Trophoblast cell (in vitro differentiated cells and primary cell): ENCODE data around the gene GABRA4.

ENCODE experiments used
- DNase-seq, 2 donors: peaks; one replicate each; pipeline ENCODE4 v3.0.0-alpha.2; 2016
- H2AFZ ChIP-seq: 2 replicates; pipeline ENCODE4 v1.6.1; 2013; ENCODE audit warnings: low read length, moderate library complexity, mild to moderate bottlenecking; ENCODE audit not compliant: insufficient read depth, poor library complexity
- H2AK5ac ChIP-seq: 2 replicates; pipeline ENCODE4 v1.6.1; 2013; ENCODE audit warnings: mild to moderate bottlenecking, low read length
- H2BK120ac ChIP-seq: 2 replicates; pipeline ENCODE4 v1.6.1; 2013; ENCODE audit warnings: low read length, mild to moderate bottlenecking, moderate library complexity; ENCODE audit not compliant: insufficient read depth, poor library complexity
- H2BK12ac ChIP-seq: 2 replicates; pipeline ENCODE4 v1.6.1; 2013; ENCODE audit warnings: mild to moderate bottlenecking, low read length, moderate library complexity
- H2BK5ac ChIP-seq: 2 replicates; pipeline ENCODE4 v1.6.1; 2013; ENCODE audit warnings: low read length, low read depth, moderate library complexity, mild to moderate bottlenecking; ENCODE audit not compliant: poor library complexity
- H3K14ac ChIP-seq: 2 replicates; pipeline ENCODE4 v1.6.1; 2013; ENCODE audit warnings: mild to moderate bottlenecking, low read length
- H3K18ac ChIP-seq: 2 replicates; pipeline ENCODE4 v1.6.1; 2013; ENCODE audit warnings: mild to moderate bottlenecking, low read length
- H3K23ac ChIP-seq: 2 replicates; pipeline ENCODE4 v1.6.1; 2013; ENCODE audit warnings: low read length
- H3K27ac ChIP-seq: 2 replicates; pipeline ENCODE4 v1.5.1; 2013; ENCODE audit warnings: low read depth, mild to moderate bottlenecking, inconsistent platforms, low read length, moderate library complexity
- H3K27me3 ChIP-seq: 2 replicates; pipeline ENCODE4 v1.6.1; 2013; ENCODE audit warnings: inconsistent platforms, mild to moderate bottlenecking, low read length, moderate library complexity; ENCODE audit not compliant: insufficient read depth
- H3K36me3 ChIP-seq, 2 experiments: 1 replicate in 1 of 2; 2 replicates in 1 of 2; pipeline ENCODE4 v1.6.1; 2013; ENCODE audit warnings: low read length in 2 of 2, mild to moderate bottlenecking in 2 of 2, moderate library complexity in 1 of 2; ENCODE audit not compliant: insufficient read depth in 2 of 2, control insufficient read depth in 1 of 2
- H3K4ac ChIP-seq: 2 replicates; pipeline ENCODE4 v1.6.1; 2013; ENCODE audit warnings: low read depth, mild to moderate bottlenecking, low read length, moderate library complexity
- H3K4me1 ChIP-seq, 2 experiments: 1 replicate in 1 of 2; 2 replicates in 1 of 2; pipeline ENCODE4 v1.6.1; 2013; ENCODE audit warnings: low read length in 2 of 2, mild to moderate bottlenecking in 2 of 2, moderate library complexity in 1 of 2; ENCODE audit not compliant: insufficient read depth in 2 of 2, control insufficient read depth in 1 of 2
- H3K4me2 ChIP-seq: 2 replicates; pipeline ENCODE4 v1.6.1; 2013; ENCODE audit warnings: inconsistent platforms, mild to moderate bottlenecking, low read length, moderate library complexity
- H3K4me3 ChIP-seq: 2 replicates; pipeline ENCODE4 v1.5.1; 2013; ENCODE audit warnings: mild to moderate bottlenecking, low read depth, low read length, inconsistent platforms
- H3K79me1 ChIP-seq: one replicate; pipeline ENCODE4 v1.6.1; 2013; ENCODE audit warnings: low read length
- H3K79me2 ChIP-seq: 2 replicates; pipeline ENCODE4 v1.6.1; 2013; ENCODE audit warnings: low read length, mild to moderate bottlenecking; ENCODE audit not compliant: control insufficient read depth, insufficient read depth, poor library complexity
- H3K9ac ChIP-seq: 2 replicates; pipeline ENCODE4 v1.6.1; 2013; ENCODE audit warnings: mild to moderate bottlenecking, low read length
- H3K9me3 ChIP-seq: 2 replicates; pipeline ENCODE4 v1.6.1; 2013; ENCODE audit warnings: low read depth, mild to moderate bottlenecking, control low read depth, inconsistent platforms, low read length; ENCODE audit not compliant: insufficient read depth
- H4K12ac ChIP-seq: 2 replicates; pipeline ENCODE4 v1.6.1; 2013; ENCODE audit warnings: low read depth, mild to moderate bottlenecking, low read length, moderate library complexity
- H4K8ac ChIP-seq: 2 replicates; pipeline ENCODE4 v1.6.1; 2013; ENCODE audit warnings: low read depth, mild to moderate bottlenecking, low read length, moderate library complexity
- H4K91ac ChIP-seq: one replicate; pipeline ENCODE4 v1.6.1; 2013; ENCODE audit warnings: low read depth, mild to moderate bottlenecking, low read length, moderate library complexity
- WGBS: extraction: QIAGEN DNeasy Blood & Tissue Kit; methylation state at CpG from one replicate; pipeline ENCODE4 v1.1.7; 2013; ENCODE audit warnings: missing lambda C conversion rate; ENCODE audit not compliant: insufficient read length, insufficient coverage; ENCODE audit errors: extremely low coverage; 5-methylcytosine and 5-hydroxymethylcytosine counted together

Gene GABRA4

GRCh38 chr4:46924789-46925529 lies 68.4 kb downstream of the GABRA4 start:
- no peak overlapping the region for H3K18ac ChIP-seq
- H3K4ac ChIP-seq: no peak overlapping the region
- no peaks in the 10 kb centered on the region for H3K27me3 ChIP-seq
- no peak for DNase-seq
- no peak overlapping the region for H3K4me2 ChIP-seq
- no peaks in the 10 kb centered on the region for H3K36me3 ChIP-seq
- H3K27ac ChIP-seq: no peak overlapping the region
- no peak overlapping the region for H4K91ac ChIP-seq
- no peaks in the 10 kb centered on the region for H3K4me1 ChIP-seq
- H3K9ac ChIP-seq: no peak overlapping the region
- H2BK120ac ChIP-seq: no peak overlapping the region
- H2AFZ ChIP-seq: no peak overlapping the region
- no peaks in the 10 kb centered on the region for H3K79me1 ChIP-seq
- no peak overlapping the region for H4K12ac ChIP-seq
- H2BK5ac ChIP-seq: no peak overlapping the region
- H3K23ac ChIP-seq: no peak overlapping the region
- no peak overlapping the region for H2AK5ac ChIP-seq
- no peaks in the 10 kb centered on the region for H3K9me3 ChIP-seq
- no peak overlapping the region for H3K4me3 ChIP-seq
- no peak overlapping the region for H4K8ac ChIP-seq
- H3K14ac ChIP-seq: no peak overlapping the region
- H2BK12ac ChIP-seq: no peak overlapping the region
- H3K79me2 ChIP-seq: no peaks in the 10 kb centered on the region

DNA sequence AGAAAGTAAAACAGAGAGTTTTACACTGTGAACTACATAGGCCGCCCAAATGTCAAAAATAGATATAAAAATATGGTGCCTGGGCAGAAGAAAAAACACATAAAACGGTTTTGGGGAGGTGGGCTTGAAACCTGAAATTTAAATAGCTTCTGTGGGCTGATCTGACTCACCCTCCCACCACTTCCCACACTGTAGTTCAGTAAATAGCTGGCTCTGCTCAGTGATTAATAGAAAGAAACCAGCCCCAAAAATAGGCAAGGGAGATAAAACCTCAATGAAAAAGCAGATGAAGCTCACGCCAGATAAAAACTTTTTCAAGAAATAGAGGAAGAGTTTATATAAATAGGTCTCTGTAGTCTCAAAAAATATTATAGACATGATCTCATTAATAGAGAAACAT lies 71.2 kb downstream of the GABRA4 start:
- Histone ChIP-seq H4K91ac (no peak overlapping the region), H3K79me1 (no peaks in the 10 kb centered on the region), H4K12ac (no peak overlapping the region), H3K9ac (no peak overlapping the region), H3K9me3 (no peaks in the 10 kb centered on the region), H3K27me3 (no peaks in the 10 kb centered on the region), H4K8ac (no peak overlapping the region), H2BK5ac (no peak overlapping the region), H3K14ac (no peak overlapping the region), H3K36me3 (no peaks in the 10 kb centered on the region), H3K4me2 (no peak overlapping the region), H2BK12ac (no peak overlapping the region), H3K4me1 (no peaks in the 10 kb centered on the region), H2AFZ (no peak overlapping the region), H2AK5ac (no peak overlapping the region), H3K23ac (no peak overlapping the region), H3K4ac (no peak overlapping the region), H3K79me2 (no peaks in the 10 kb centered on the region), H2BK120ac (no peak overlapping the region), H3K18ac (no peak overlapping the region), H3K27ac (no peak overlapping the region), H3K4me3 (no peak overlapping the region)
- no peak for DNase-seq
- no CpG with 5 or more reads among the region's 3 CpGs for WGBS

DNA sequence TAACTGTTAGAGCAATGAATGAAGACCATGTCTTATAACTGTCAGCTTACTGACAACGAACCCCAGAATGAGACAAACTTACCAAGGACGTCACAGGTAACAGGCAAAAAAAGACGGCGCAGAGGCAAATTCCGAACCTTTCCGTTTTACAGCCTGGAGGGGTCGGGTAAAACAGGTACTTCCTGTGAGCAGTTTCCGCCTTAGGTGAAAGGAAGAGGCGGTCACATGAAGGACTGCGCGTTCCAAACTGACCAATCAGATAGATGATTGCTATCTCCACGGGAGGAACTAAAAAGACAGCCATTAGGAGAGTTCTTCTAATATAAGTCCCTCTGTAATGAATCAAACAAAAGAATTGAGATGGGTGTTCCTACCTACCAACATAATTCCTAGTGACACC lies 84.3 kb downstream of the GABRA4 start, which contains the start of gene COX7B2:
COX7B2 (minus strand) TSS at position 168 of the 400 bp plus-strand sequence. CDS start 174,053 bp downstream, outside the sequence.
- Histone ChIP-seq H3K9me3 (no peaks in the 10 kb centered on the region), H2AFZ (no peak within 1 kb of the TSS), H3K4me3 (no peak within 1 kb of the TSS), H2BK12ac (no peak within 1 kb of the TSS), H4K8ac (no peak within 1 kb of the TSS), H2BK120ac (no peak within 1 kb of the TSS), H3K27ac (no peak within 1 kb of the TSS), H3K18ac (no peak within 1 kb of the TSS), H2BK5ac (no peak within 1 kb of the TSS), H3K4ac (no peak within 1 kb of the TSS), H2AK5ac (no peak within 1 kb of the TSS), H4K91ac (no peak within 1 kb of the TSS), H3K36me3 (no peaks in the 10 kb centered on the region), H3K79me1 (no peaks in the 10 kb centered on the region), H3K4me2 (no peak within 1 kb of the TSS), H3K4me1 (no peaks in the 10 kb centered on the region), H4K12ac (no peak within 1 kb of the TSS), H3K27me3 (no peaks in the 10 kb centered on the region), H3K23ac (no peak within 1 kb of the TSS), H3K79me2 (no peaks in the 10 kb centered on the region), H3K9ac (no peak within 1 kb of the TSS), H3K14ac (no peak within 1 kb of the TSS)
- WGBS: no CpG with 5 or more reads among the region's 12 CpGs
- no peak for DNase-seq

- no peaks in the 10 kb centered on the region for H3K36me3 ChIP-seq
- H3K9me3 ChIP-seq: no peaks in the 10 kb centered on the region
- H3K4me2 ChIP-seq: no peak overlapping the region
- H3K79me1 ChIP-seq: no peaks in the 10 kb centered on the region
- WGBS: no CpG with 5 or more reads among the region's 4 CpGs
- no peak overlapping the region for H2BK120ac ChIP-seq
- H3K14ac ChIP-seq: no peak overlapping the region
- H3K27ac ChIP-seq: no peak overlapping the region
- no peaks in the 10 kb centered on the region for H3K79me2 ChIP-seq
- H3K27me3 ChIP-seq: no peaks in the 10 kb centered on the region
- no peak overlapping the region for H4K91ac ChIP-seq
- H3K18ac ChIP-seq: no peak overlapping the region
- no peak overlapping the region for H2AK5ac ChIP-seq
- H2BK5ac ChIP-seq: no peak overlapping the region
- H4K12ac ChIP-seq: no peak overlapping the region
- H3K4ac ChIP-seq: no peak overlapping the region
- H3K23ac ChIP-seq: no peak overlapping the region
- no peak overlapping the region for H2AFZ ChIP-seq
- no peaks in the 10 kb centered on the region for H3K4me1 ChIP-seq
- DNase-seq: no peak
- H2BK12ac ChIP-seq: no peak overlapping the region
- H4K8ac ChIP-seq: no peak overlapping the region
- H3K9ac ChIP-seq: no peak overlapping the region
- H3K4me3 ChIP-seq: no peak overlapping the region
Measured at GRCh38 chr4:46908148-46908547, 85.2 kb downstream of the GABRA4 start.
